Caki2 (cell line): Measurements from ENCODE around the gene DAPK1. TPM values are rescaled to one million over a fixed set of nuclear protein-coding genes. Genes with fewer than 3 reads are reported as not detected.

Experiments
- DNase-seq: peaks from one replicate; pipeline ENCODE4 v3.0.0-alpha.2; 2015; ENCODE audit warnings: low read depth
- in situ Hi-C: cut with HindIII; loops from 2 replicates; pipeline ENCODE4 v1.10.0; 2016; ENCODE audit warnings: low sequenced_read_pairs, low pct_unique_long_range_greater_than_20kb, mixed read lengths
- total RNA-seq: library from RNA; depleted of rRNA; stranded (reverse); fragments of >200 nt; shearing (Covaris generic); gene quantifications from 2 replicates; pipeline ENCODE4 v1.2.3, GENCODE V29; 2014; ENCODE audit warnings: low replicate concordance; rRNA removed

DAPK1 gene
- total RNA-seq: 16.3 and 20.9 TPM in 2 replicates

DNA sequence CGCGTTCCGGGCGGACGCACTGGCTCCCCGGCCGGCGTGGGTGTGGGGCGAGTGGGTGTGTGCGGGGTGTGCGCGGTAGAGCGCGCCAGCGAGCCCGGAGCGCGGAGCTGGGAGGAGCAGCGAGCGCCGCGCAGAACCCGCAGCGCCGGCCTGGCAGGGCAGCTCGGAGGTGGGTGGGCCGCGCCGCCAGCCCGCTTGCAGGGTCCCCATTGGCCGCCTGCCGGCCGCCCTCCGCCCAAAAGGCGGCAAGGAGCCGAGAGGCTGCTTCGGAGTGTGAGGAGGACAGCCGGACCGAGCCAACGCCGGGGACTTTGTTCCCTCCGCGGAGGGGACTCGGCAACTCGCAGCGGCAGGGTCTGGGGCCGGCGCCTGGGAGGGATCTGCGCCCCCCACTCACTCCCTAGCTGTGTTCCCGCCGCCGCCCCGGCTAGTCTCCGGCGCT lies at the start of gene DAPK1:
Gene DAPK1 (plus strand): TSS at position 264 of the 442 bp plus-strand sequence. CDS start 1,211 bp downstream, outside the sequence.
- DNase-seq: peak; percentile 76
- in situ Hi-C loops: no loop called here

DNA sequence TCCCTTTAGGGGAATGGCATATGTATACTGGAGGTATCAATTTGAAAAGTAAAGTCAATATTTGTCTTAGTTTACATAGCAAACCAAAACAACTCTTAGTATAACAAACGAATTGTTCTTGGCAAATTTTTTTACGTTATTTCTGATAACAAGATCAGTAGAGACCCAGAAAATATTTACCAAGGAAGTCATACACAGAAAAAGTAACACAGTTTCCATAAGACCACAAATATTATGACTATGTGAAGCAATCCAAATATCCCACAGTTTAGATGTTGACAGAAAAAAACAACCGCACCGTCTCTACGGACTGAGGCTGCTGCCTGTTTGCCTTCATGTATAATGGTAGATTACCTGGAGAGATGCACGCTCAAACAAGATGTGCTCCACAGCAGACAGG lies 46.5 kb upstream of the DAPK1 start:
- DNase-seq: no peak
- in situ Hi-C loops: no loop called here

DNA sequence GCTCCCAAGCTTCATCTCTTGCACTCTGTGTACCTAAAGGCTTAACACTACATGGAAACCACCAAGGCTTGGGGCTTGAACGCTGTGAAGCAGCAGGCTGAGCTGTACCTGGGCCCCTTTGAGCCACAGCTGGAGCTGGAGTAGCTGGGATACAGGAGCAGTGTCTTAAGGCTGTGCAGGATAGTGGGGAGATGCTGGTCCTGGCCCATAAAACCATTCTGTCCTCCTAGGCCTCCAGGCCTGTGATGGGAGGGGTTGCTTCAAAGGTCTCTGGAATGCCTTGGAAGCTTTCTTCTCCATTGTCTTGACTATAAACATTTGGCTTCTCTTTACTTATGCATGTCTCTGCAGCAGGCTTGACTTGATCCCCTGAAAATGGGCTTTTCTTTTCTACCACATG lies 42.3 kb upstream of the DAPK1 start:
- DNase-seq: peak; percentile 10

DNA sequence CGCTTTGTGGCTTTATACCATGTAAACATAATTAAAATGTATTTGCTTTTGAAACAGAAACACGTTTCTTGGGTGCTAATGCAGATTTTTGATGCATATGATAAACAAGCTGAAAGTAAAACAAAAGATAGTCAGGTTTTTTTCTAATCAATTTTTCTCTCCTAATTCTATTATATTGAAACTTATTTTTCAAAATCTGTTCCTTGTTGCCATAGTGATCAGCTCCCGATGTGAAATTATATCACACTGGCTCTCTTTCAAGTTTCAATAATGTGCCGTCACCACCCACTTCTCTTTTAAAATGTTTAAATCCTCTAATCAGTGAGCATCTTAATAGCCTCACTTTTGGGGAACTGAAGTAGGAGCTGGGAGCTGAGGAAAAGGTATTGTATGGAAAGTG lies 36.4 kb upstream of the DAPK1 start:
- DNase-seq: no peak
- in situ Hi-C loops: no loop called here

More for the DNA sequence above, 42.3 kb upstream of the DAPK1 start:
- in situ Hi-C loops: no loop called here

DNA sequence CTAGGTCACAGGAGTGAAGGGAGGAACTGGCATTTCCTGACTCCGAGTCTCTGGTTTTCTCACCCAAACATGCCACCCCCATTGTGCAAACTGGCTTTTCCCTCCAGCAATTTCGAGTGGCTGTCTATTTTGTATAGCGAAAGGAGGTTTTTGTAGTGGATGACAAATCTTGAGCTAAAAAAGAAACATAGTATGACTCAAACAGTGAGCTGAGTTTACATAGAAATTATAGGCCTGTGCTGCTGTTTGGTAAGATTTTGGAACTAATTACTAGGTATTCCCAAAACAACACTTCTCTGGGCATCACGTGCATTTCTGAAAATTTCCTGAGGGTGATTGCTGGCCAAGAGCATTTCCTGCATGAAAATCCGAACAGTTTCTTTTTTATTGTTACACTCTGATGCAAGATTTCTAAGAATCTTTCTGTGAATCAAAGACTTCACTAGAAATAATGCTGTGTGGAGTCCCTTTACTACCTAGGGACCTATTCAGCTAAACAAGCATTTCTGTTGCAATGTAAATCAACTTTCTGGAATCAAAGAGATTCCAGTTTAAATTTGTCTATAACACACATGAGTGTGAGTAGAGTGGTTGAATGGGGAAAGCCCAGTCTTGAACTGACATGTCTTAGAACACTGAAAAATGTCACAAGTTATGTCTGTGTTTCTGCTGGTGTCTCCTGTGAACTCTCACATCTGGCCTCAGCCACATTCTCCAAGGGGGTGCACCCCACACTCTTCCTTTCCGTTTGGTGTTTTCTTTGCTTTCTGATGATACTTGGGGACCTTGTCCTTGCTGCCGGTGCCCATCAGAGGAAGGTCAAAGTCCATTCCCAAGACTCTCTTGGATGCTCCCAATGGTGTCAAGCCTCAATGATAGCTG lies 33.3 kb upstream of the DAPK1 start:
- no peak for DNase-seq
- in situ Hi-C loops: no loop called here

DNA sequence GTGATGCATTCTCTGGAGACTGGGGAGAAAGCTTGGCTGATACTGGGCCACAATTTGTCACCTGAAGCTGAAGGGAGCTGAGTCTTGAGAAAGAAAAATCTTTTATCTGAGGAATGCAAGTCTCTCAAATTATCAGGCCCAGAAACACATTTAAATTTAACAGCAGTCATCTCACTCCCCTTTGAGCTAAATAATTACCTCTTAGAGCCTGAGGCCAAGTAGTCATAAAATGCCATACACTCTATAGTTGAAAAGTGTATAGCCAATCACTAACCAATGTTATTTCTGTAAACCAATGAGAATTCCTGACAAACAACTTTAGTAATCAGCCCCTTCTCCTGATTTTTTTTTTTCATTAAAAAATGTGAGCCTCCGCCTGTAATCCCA lies 32.7 kb upstream of the DAPK1 start:
- in situ Hi-C loops: no loop called here

DNA sequence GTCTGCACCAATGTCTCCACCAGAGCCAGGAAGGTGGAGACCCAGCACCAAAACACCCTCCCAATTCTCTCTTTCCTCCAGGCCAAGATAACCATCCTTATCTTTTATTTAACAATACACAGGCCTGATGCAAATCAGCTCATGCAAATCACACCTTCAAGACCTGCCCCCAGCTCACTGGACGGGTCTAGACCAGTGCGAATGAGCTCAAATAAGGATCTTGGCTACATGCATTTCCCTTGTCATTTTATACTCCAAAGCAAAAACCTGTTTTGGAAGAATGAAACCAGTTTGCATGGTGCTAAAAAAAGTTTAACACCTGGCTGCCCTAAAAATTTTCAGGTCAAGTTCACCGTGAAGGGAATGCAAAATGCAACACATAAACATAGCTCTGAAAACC lies 31.9 kb upstream of the DAPK1 start:
- DNase-seq: no peak
- in situ Hi-C loops: no loop called here

More for the DNA sequence above, 32.7 kb upstream of the DAPK1 start:
- no peak for DNase-seq

DNA sequence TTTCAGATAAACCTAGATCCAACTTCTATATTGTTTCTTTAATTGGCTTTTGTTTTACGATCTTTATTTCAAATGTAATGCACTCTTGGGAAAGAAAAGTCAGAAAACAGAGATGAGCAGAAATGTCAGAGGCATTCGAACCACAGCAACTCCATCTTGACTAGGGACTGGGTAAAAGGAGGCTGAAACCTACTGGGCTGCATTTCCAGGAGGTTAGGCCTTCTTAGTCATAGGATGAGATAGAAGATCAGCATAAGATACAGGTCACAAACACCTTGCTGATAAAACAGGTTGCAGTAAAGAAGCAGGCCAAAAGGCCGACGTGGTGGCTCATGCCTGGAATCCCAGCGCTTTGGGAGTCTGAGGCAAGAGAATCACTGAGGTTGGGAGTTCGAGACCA lies 30.5 kb upstream of the DAPK1 start:
- in situ Hi-C loops: no loop called here
- no peak for DNase-seq

DNA sequence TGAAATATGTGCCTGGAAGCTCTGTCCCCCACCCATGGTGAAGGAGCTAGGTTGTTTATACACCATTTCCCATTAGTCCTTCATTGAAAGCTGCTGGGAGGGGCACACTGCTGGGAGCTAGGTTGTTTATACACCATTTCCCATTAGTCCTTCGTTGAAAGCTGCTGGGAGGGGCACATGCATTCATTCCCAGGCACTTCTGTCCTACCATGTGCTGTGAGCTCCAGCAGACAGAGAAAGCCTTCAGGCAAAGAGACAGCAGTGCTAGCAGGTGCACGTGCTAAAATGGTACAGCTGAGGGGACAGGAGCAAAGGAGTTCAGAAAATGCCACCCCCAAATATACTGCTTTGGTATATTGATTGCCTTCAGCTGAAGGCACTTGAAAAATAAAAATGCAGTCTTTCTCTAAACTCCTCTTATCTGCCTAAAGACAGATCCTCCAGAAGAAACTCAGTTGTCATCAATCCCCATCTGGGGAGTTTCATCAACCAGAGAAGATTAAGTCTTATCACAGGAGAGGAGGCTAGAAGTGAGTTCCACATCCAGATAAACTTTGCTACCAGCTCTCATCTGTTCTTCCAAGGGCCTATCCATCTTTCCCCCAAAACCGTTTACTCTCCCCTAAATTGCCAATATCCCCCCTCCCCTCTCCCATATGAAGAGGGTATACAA lies 27.7 kb upstream of the DAPK1 start:
- in situ Hi-C loops: no loop called here

DNA sequence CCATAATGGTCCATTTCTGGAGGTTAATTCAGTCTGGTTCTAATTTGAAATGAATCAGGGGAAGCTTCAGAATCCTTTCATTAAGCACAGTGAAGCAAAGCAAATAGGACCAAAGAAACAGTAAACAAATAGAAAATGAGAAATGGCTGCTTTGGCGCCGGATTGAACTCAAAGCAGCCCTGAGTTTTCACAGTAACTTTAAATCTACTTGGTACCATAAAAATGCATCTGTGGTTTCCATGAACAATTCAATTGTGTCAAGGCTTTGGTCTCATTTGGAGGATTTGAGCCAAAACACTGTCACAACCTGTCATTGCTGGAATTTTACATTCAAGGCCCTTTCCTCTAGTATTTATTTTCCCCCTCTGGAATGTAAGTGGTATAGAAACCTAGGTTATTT lies 25.9 kb upstream of the DAPK1 start:
- no peak for DNase-seq

More for the DNA sequence above, 27.7 kb upstream of the DAPK1 start:
- DNase-seq: no peak

DNA sequence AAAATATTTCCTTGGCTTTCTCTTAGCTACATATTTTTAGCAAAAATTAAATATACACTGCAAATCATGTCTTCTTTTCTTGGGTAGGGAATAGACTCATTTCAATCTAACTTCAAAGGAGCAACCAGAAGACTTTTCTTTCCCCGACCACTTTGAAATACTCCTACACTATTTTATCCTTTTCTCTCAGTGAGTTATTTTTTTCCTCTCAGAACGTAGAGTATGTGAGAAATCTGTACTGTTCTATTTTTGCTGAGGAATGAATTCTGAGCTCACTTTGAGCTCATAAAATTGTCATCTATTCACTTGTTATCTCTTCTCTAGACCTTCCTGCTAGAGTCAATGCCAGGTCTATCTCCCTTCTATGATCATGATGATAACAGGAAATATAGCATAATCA lies 22.2 kb upstream of the DAPK1 start:
- in situ Hi-C loops: no loop called here

More for the DNA sequence above, 25.9 kb upstream of the DAPK1 start:
- in situ Hi-C loops: no loop called here

DNA sequence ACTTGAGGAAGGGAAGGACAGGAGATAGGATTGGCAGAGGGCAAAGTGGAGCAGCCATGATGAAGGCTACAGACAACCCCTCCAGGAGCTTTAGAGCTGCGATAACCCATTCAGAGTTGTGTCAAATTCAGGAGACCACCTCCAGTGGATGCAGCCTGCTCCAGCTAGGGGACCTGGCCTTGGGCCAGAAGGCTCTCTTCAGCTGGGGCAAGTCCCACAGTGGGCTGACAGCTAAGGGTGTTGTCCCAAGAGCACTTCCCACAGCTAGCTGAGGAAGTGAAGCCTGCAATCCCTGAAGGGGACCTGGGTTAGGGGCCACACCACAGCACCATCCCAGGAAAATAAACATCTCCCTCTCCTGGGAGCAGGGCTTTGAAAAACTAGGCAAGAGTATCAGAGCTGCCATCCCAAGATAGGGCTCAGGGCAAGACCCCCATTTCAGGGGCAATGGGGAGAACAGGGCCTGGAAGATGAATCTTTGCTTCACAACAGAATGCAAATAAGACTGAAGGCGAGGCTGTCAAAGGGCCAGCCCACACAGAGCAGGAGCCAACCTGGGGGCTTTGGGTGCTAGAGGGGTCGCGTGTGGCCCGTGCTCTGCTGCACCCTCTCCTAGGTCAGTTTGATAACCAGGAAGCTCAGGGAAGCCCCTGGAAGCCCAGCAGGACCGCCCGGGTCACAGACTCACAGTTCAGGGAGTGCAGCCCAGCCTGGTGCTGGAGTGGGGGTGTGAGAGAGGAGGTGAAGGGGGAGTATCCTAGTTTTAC lies 19.3 kb upstream of the DAPK1 start:
- in situ Hi-C loops: no loop called here
- no peak for DNase-seq

More for the DNA sequence above, 22.2 kb upstream of the DAPK1 start:
- no peak for DNase-seq

DNA sequence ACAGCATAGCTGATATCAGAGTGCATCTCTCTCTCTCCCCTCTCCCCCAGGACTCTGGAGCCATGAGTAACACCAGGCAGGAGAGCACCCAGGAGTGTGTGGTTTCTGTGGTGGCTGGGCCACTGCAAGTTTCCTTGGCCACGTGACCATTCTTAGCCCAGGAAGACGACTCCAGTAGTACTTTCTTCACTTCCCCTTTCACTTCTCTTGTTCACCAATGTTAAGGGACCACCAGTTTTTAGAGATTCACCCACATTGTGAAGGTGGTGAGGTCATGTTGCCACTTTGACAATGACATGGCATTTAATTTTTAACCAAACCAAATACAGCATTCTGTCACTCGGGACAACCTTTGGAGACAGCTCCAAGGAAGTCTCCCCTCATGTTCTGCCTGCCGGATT lies 17.9 kb upstream of the DAPK1 start:
- in situ Hi-C loops: no loop called here
- peak; percentile 72 for DNase-seq

DNA sequence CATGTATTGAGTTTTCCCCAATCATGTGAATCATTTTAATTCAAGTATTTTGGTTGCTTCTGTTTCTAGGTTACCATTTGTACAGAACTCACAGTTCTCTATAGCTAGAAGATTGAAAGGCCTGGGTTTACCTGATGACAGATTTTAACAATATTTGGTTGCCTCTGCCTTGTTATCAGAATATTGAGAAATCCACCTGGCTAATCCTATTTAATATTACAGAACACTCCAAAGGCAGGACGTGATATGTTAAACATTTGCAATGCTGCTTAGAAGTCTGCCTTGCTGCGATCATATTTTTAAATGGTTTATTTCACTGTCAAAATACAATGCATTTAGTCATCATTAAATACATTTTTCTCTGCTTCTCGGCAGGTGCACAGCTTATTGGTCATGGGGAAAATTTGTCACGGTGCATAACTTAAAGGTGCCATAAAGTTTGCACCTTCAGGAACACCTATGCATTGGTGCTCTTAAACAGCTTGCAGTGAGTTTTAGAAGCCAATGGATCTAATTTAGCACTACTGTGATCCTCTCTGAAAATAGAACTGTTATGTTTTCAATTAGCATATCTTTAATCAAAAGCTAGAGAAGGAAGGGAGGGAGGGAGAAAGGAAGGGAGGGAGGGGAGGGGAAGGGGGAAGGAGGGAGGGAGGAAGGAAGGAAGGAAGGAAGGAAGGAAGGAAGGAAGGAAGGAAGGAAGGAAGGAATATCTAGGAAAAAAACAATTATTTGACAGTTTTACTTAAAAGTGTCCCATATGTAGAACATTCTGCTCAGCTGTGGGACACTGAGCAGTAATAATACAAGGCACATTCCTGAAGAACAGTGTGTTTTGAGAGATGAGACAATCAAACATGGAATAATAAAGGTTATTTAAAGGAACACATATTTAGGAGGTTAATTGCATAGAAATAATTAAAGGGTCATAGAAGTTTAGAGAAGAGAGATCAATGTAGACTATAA lies 15.5 kb upstream of the DAPK1 start:
- in situ Hi-C loops: no loop called here
- no peak for DNase-seq

DNA sequence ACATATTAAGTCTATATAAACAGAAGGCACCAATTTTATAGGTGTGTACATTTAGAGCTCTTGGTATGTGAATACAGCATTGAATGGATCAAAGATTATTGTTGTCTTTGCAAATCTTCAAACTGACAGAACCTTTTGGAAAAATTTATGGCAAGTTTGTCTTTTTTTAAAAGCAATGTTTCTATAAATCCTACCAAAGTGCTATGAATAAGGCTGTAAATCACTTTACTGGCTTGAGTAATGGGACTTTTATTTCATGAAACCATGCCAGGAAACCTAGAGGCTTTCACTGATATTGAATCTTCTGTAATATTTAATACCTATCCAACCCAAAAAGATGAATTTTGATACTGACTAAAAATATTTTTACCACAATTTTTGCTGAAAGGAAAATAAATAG lies 7.4 kb upstream of the DAPK1 start:
- in situ Hi-C loops: no loop called here
- no peak for DNase-seq

DNA sequence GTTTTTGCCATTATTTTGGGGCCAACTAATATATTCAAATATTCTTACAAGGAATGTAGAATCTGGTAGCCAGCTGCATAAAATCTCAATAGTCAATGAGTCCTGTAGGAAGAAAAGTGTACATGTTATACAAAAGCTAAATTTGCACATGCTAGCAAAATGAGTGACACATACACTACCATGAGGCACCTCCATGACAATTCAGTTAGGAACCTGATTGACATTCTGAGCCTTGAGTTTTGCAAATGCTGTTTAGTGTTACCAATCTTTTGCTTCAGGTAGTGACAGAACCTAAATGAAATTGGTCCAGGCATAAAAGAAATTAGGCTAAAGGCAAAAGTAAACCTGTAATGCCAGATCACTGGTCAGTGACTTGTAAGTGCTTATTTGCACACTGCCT lies 6.8 kb upstream of the DAPK1 start:
- in situ Hi-C loops: no loop called here
- no peak for DNase-seq

DNA sequence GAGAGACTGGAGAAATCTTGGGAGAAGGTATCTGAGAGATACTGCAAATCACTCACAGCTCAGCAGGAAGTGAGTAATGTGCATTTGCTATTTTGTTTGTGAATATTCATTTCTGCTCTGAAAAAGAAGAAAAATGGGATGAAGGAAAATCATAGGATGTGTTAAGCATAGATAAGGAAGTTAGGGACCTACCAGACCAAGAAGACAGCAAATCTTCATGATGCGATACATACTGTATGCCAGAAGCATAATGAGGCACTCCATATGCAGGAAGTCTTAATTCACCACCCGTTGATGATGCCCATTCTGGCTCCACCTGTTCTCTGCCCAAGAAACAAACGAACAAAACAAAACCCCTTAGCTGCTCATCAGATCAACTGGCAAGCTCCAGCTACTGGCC lies 6.1 kb upstream of the DAPK1 start:
- in situ Hi-C loops: no loop called here
- DNase-seq: no peak

DNA sequence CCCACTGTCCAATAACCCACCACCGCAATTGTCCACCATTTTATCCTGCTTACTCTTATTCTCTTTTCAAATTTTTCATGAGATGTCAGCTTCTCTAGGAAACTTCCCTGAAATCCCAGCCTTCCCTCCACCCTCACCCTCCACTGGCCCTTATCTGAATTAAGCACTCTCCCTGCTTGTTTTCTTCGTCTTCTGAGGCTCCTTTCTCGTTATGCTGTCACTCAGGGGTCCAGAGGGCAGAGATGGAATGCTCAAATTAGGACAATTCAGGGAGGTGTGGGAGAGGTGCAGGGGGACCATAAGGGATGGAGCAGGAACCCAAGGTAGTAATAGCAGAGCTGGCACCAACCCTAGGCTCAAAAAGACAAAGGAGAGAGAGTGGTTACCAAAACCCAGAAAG lies 5.0 kb upstream of the DAPK1 start:
- in situ Hi-C loops: no loop called here
- no peak for DNase-seq
